IPS-15b (cell line): Measurements from ENCODE around the gene ATP11A.
"Not testable (repeated sequence)": the region's sequence is repeated elsewhere in the genome, so short reads cannot be mapped to it uniquely, and the experiment has no call there.

Source experiments
- H3K27me3 ChIP-seq: one replicate; pipeline ENCODE4 v1.6.1; 2013; ENCODE audit warnings: low read length; ENCODE audit not compliant: control insufficient read depth, insufficient read depth
- H3K36me3 ChIP-seq: one replicate; pipeline ENCODE4 v1.6.1; 2013; ENCODE audit warnings: low read length; ENCODE audit not compliant: control insufficient read depth, insufficient read depth
- H3K4me1 ChIP-seq: one replicate; pipeline ENCODE4 v1.6.1; 2013; ENCODE audit warnings: mild to moderate bottlenecking, low read length; ENCODE audit not compliant: control insufficient read depth, insufficient read depth
- H3K4me3 ChIP-seq: one replicate; pipeline ENCODE4 v1.5.1; 2013; ENCODE audit warnings: low read depth, low read length
- H3K9ac ChIP-seq: one replicate; pipeline ENCODE4 v1.6.1; 2013; ENCODE audit warnings: low read depth, mild to moderate bottlenecking, low read length
- H3K9me3 ChIP-seq: one replicate; pipeline ENCODE4 v1.6.1; 2013; ENCODE audit warnings: mild to moderate bottlenecking, low read length; ENCODE audit not compliant: control insufficient read depth, insufficient read depth

The ATP11A gene

GRCh38 chr13:112672651-112673284 lies 17.1 kb upstream of the ATP11A start:
- Histone ChIP-seq H3K36me3 (no peaks in the 10 kb centered on the region), H3K27me3 (peaks cover 2% of the 10 kb centered on the region), H3K9ac (no peak overlapping the region), H3K4me3 (no peak overlapping the region), H3K9me3 (no peaks in the 10 kb centered on the region), H3K4me1 (no peaks in the 10 kb centered on the region)

- no peaks in the 10 kb centered on the region for H3K4me1 ChIP-seq
- H3K36me3 ChIP-seq = no peaks in the 10 kb centered on the region
- no peak overlapping the region for H3K9ac ChIP-seq
- no peaks in the 10 kb centered on the region for H3K9me3 ChIP-seq
- H3K4me3 ChIP-seq = no peak overlapping the region
- peaks cover 2% of the 10 kb centered on the region for H3K27me3 ChIP-seq
Observed at GRCh38 chr13:112674412-112675365, 15.1 kb upstream of the ATP11A start.

- no peak overlapping the region for H3K9ac ChIP-seq
- peaks cover 2% of the 10 kb centered on the region for H3K27me3 ChIP-seq
- no peaks in the 10 kb centered on the region for H3K4me1 ChIP-seq
- no peaks in the 10 kb centered on the region for H3K36me3 ChIP-seq
- H3K9me3 ChIP-seq = no peaks in the 10 kb centered on the region
- no peak overlapping the region for H3K4me3 ChIP-seq
Observed at GRCh38 chr13:112675366-112675756, 14.5 kb upstream of the ATP11A start.

DNA sequence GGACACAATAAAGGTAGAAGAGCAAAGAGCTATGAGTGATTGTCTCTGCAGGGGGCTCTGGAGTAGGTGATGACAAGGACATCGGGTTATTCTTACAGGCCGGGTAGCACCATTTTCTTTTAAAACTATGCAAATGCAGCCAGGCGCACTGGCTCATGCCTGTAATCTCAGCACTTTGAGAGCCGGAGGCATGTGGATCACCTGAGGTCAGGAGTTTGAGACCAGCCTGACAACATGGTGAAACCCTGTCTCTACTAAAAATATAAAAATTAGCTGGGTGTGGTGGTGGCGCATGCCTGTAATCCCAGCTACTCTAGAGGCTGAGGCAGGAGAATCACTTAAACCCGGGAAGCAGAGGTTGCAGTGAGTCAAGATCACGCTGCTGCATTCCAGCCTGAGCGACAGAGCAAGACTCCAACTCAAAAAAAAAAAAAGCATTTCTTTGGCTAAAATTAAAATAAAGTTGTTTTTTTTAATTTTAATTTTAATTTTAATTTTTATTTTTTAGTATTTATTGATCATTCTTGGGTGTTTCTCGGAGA lies 12.3 kb upstream of the ATP11A start:
- H3K4me3 ChIP-seq, H3K9ac ChIP-seq, H3K9me3 ChIP-seq, H3K27me3 ChIP-seq, H3K4me1 ChIP-seq, H3K36me3 ChIP-seq: not testable (repeated sequence)

GRCh38 chr13:112679381-112679780 lies 10.5 kb upstream of the ATP11A start:
- H3K4me1 ChIP-seq = no peaks in the 10 kb centered on the region
- H3K4me3 ChIP-seq = no peak overlapping the region
- no peak overlapping the region for H3K9ac ChIP-seq
- H3K27me3 ChIP-seq = no peaks in the 10 kb centered on the region
- H3K9me3 ChIP-seq = no peaks in the 10 kb centered on the region
- no peaks in the 10 kb centered on the region for H3K36me3 ChIP-seq

- Histone ChIP-seq H3K27me3 (no peaks in the 10 kb centered on the region), H3K4me3 (no peak overlapping the region), H3K9me3 (no peaks in the 10 kb centered on the region), H3K9ac (no peak overlapping the region), H3K4me1 (no peaks in the 10 kb centered on the region), H3K36me3 (no peaks in the 10 kb centered on the region)
Observed at GRCh38 chr13:112679932-112680677, 9.7 kb upstream of the ATP11A start.

- H3K9ac ChIP-seq = no peak overlapping the region
- no peaks in the 10 kb centered on the region for H3K4me1 ChIP-seq
- H3K4me3 ChIP-seq = no peak overlapping the region
- no peaks in the 10 kb centered on the region for H3K27me3 ChIP-seq
- H3K9me3 ChIP-seq = no peaks in the 10 kb centered on the region
- no peaks in the 10 kb centered on the region for H3K36me3 ChIP-seq
Observed at GRCh38 chr13:112680741-112681360, 9.0 kb upstream of the ATP11A start.

- H3K9me3 ChIP-seq = no peaks in the 10 kb centered on the region
- H3K27me3 ChIP-seq = no peaks in the 10 kb centered on the region
- no peaks in the 10 kb centered on the region for H3K36me3 ChIP-seq
- no peak overlapping the region for H3K4me3 ChIP-seq
- H3K4me1 ChIP-seq = no peaks in the 10 kb centered on the region
- H3K9ac ChIP-seq = no peak overlapping the region
Observed at GRCh38 chr13:112683581-112683980, 6.3 kb upstream of the ATP11A start.

DNA sequence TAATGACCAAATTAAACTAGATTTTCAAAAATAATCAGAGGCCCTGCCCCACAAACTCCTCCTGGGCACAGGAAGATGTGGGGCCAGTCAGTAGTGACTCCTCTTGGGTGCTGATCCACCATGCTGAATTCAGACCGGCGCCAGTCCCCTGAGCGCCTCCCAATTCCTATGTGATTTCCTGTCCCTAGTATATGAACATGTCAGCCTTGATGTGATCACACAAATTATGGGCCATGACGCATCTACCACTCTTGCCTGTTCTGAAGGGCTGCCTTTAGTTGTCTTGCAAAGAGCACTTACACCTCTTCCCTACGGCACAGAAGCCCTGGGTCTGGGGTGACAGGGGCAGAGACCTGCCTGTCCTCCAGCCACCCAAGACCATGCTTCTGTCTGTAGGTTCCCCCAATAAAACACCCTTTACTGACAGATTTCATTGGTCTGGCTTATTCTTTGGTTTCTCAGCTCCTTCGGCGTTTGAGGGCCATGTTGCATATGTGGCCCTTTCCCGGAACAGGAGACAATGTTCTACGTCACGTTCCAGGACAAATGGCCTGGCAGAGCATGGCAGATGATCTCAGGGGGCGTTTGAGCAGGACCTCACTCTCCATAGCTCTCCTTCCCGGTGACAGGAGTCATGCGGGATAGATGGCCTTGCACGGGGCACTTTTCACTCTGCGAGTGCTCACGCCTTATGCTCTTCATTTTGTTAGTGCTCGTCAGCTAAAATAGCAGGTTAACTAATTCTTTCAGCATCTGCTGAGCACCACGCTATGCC lies 5.6 kb upstream of the ATP11A start:
- Histone ChIP-seq H3K9me3 (no peaks in the 10 kb centered on the region), H3K27me3 (no peaks in the 10 kb centered on the region), H3K9ac (no peak overlapping the region), H3K4me1 (no peaks in the 10 kb centered on the region), H3K4me3 (no peak overlapping the region), H3K36me3 (no peaks in the 10 kb centered on the region)

DNA sequence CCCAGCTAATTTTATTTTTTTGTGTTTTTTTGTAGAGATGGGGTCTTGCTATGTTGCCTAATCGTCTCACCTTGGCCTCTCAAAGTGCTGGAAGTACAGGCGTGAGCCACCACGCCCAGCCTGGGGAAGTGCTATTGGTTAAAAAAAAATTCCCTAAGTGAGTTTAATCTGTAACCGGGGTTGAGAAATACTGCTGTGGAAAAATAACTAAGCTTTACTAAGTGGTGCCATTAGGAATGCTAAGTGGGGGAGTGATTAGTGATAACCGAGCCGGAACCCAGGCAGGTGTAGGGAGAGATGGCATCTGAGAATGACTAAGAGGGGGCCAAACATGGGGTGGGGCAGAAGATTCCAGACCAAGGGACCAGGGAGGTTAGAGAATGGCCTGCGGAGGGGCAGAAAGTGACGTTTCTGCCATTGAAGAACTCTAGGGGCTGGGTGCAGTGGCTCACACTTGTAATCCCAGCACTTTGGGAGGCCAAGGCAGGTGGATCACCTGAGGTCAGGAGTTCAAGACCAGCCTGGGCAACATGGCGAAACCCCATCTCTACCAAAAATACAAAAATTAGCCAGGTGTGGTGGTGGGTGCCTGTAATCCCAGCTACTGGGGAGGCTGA lies 4.5 kb upstream of the ATP11A start:
- not testable (repeated sequence) for H3K4me3 ChIP-seq, H3K4me1 ChIP-seq, H3K9ac ChIP-seq

More for the DNA sequence above, 4.5 kb upstream of the ATP11A start:
- H3K9me3 ChIP-seq, H3K36me3 ChIP-seq, H3K27me3 ChIP-seq: not testable (repeated sequence)
